Colonic mucosa (tissue), 4 donors: ENCODE data around the gene TLL1. TPM values are rescaled to one million over a fixed set of nuclear protein-coding genes. Genes with fewer than 3 reads are reported as not detected.

Source experiments
- DNase-seq: peaks from one replicate; pipeline ENCODE4 v3.0.0-alpha.2; 2020
- H3K27ac ChIP-seq: fragments of 200-600 bp; one replicate; pipeline ENCODE4 v1.8.0; 2021
- H3K27me3 ChIP-seq: fragments of 200-600 bp; one replicate; pipeline ENCODE4 v1.8.0; 2021
- H3K36me3 ChIP-seq: fragments of 200-600 bp; one replicate; pipeline ENCODE4 v1.8.0; 2021
- H3K4me1 ChIP-seq: fragments of 200-600 bp; one replicate; pipeline ENCODE4 v1.8.0; 2021; ENCODE audit warnings: mild to moderate bottlenecking
- H3K4me3 ChIP-seq: fragments of 200-600 bp; one replicate; pipeline ENCODE4 v1.8.0; 2021
- H3K9ac ChIP-seq, 2 donors: one replicate each; pipeline ENCODE4 v1.7.0; 2013; ENCODE audit warnings: control low read depth in 2 of 2, low read depth in 2 of 2, low read length in 2 of 2
- H3K9me3 ChIP-seq: fragments of 200-600 bp; one replicate; pipeline ENCODE4 v1.8.0; 2021
- CTCF ChIP-seq: fragments of 200-600 bp; IDR thresholded peaks from one replicate; pipeline ENCODE4 v1.8.0; 2022; ENCODE audit warnings: antibody characterized with exemption, mild to moderate bottlenecking
- intact Hi-C: fragments of 100-400 bp; cut with DNase I; formaldehyde crosslinking; loops from one replicate; pipeline ENCODE4 v1.14.1; 2022
- total RNA-seq, 2 donors: library from RNA; stranded (reverse); fragmentation: NEBNext Ultra II Directional in 1 of 2; extraction: Animal tissue kit (Norgen Biotek cat#: 25700) in 1 of 2; gene quantifications; one replicate each; pipeline ENCODE4 v1.2.1, GENCODE V29; 2021
- donor health status: healthy.
- donor health status: DM: no; HTN: no; CAD: no.
- donor health status: DM: no; HTN: no; CAD: no.

TLL1 gene
- total RNA-seq, 2 donors from 2014 or later, result 2.4 to 3.4 TPM

- Histone ChIP-seq H3K4me3 (no peak overlapping the region), H3K27ac (no peak overlapping the region), H3K36me3 (no peaks in the 10 kb centered on the region), H3K27me3 (no peaks in the 10 kb centered on the region), H3K4me1 (no peaks in the 10 kb centered on the region), H3K9me3 (no peaks in the 10 kb centered on the region), H3K9ac (no peak overlapping the region)
- no peak for DNase-seq
- TF ChIP-seq CTCF, result no peak
- intact Hi-C loops, result no loop called here
These were observed 97.8 kb downstream of the TLL1 start for GRCh38 chr4:165970703-165971420.

- Histone ChIP-seq H3K4me1 (no peaks in the 10 kb centered on the region), H3K27me3 (no peaks in the 10 kb centered on the region), H3K36me3 (no peaks in the 10 kb centered on the region), H3K4me3 (no peak overlapping the region), H3K9me3 (no peaks in the 10 kb centered on the region), H3K9ac (no peak overlapping the region), H3K27ac (no peak overlapping the region)
- intact Hi-C loops, result no loop called here
- TF ChIP-seq CTCF, result no peak
- DNase-seq, result no peak
These were observed 98.4 kb downstream of the TLL1 start for GRCh38 chr4:165971446-165971845.

DNA sequence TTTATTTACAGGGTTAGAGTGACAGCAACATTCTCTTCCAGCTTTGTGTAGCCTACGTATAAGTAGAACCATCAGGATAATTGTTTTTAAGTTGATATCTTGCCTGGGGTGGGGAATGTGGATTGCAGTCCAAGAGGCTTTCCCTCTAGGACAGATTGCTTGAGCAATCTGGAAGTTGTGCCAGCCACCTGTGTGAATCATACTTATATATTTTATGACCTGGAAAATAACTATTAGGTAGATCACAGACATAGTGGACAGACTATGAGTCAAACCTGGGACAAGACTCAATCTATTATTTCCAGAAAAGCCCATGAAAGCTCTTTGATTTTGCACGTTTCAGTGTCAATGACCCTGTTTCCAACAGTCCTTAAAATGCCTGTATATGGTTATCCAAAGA, 98.9 kb downstream of the TLL1 start:
- no peaks in the 10 kb centered on the region for H3K4me1 ChIP-seq
- DNase-seq, result no peak
- no peak overlapping the region for H3K4me3 ChIP-seq
- intact Hi-C loops, result no loop called here
- H3K9ac ChIP-seq, result no peak overlapping the region
- H3K27ac ChIP-seq, result no peak overlapping the region
- no peaks in the 10 kb centered on the region for H3K9me3 ChIP-seq
- no peak for TF ChIP-seq CTCF
- H3K27me3 ChIP-seq, result no peaks in the 10 kb centered on the region
- H3K36me3 ChIP-seq, result no peaks in the 10 kb centered on the region

DNA sequence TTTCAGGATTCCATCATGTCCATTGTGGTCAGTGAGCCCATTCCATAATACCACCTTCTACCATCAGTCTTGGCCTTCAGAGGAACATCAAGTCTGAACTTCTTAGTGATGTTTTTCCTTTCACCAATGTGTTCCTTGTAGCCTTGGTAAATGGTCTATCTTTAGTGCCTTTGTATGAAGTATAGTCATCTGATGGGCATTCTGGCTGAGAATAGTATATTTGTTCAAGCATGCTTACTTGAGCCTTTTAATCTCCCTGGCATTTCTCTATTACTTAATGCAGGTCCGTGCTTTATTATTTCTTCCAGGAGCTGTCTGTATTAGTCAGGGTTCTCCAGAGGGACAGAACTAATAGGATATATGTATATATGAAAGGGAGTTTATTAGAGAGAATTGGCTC, 99.7 kb downstream of the TLL1 start:
- no peaks in the 10 kb centered on the region for H3K4me1 ChIP-seq
- H3K36me3 ChIP-seq, result no peaks in the 10 kb centered on the region
- DNase-seq, result no peak
- H3K4me3 ChIP-seq, result no peak overlapping the region
- intact Hi-C loops, result no loop called here
- no peak for TF ChIP-seq CTCF
- H3K9me3 ChIP-seq, result no peaks in the 10 kb centered on the region
- no peak overlapping the region for H3K9ac ChIP-seq
- no peak overlapping the region for H3K27ac ChIP-seq
- no peaks in the 10 kb centered on the region for H3K27me3 ChIP-seq

DNA sequence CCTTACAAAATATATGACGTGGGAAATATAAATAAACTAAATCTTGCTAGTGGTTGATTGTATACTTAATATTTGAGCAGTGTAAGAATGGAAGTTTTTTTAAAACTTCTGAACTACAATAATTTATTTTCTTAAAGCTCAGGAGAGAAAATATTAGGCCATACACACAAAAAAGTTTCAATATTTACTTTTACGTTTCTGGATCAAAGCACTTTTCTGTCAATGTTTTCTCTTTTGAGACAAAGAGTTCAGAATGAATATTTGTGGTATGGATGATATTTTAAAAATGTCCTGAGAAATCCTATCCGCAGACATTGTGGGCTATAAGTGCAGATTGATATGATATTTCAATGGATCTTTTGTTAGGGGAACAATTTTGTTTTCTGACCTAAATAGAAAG, 109.9 kb downstream of the TLL1 start:
- intact Hi-C loops, result no loop called here
- Histone ChIP-seq H3K9ac (no peak overlapping the region), H3K27me3 (no peaks in the 10 kb centered on the region), H3K4me1 (no peaks in the 10 kb centered on the region), H3K27ac (no peak overlapping the region), H3K4me3 (no peak overlapping the region), H3K36me3 (no peaks in the 10 kb centered on the region), H3K9me3 (no peaks in the 10 kb centered on the region)
- no peak for DNase-seq
- no peak for TF ChIP-seq CTCF
